Measurements from ENCODE around the gene METTL4.

Gene METTL4

DNA sequence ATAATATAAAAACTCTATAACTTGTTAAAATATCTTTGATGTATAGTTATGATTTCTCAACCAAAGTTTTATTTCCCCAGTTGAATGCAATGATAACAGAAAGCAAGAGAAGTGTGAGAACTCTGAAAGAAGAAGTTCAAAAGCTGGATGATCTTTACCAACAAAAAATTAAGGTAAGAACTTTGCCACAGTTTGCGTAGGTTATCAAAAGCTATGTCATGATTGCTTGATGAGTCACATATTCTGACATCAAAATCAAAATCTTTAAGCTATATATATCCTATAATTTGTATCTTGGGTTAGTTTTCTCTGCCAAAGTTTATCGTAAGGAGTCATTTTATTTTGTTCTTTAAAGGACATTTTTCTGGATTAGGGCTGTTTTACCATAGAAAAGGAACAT, 35.0 kb upstream of the METTL4 start:
- POLR2A ChIA-PET, result interaction anchor here (1.1 kb wide), 1 partner anchor 49 kb away, joined by 3 read pairs; the partner anchor contains the start of gene SMCHD1
- CTCF ChIA-PET, result no interaction called here
- DNase-seq (ENCODE audit: extremely low spot score), result no peak
- TF ChIP-seq, protein P1, sequence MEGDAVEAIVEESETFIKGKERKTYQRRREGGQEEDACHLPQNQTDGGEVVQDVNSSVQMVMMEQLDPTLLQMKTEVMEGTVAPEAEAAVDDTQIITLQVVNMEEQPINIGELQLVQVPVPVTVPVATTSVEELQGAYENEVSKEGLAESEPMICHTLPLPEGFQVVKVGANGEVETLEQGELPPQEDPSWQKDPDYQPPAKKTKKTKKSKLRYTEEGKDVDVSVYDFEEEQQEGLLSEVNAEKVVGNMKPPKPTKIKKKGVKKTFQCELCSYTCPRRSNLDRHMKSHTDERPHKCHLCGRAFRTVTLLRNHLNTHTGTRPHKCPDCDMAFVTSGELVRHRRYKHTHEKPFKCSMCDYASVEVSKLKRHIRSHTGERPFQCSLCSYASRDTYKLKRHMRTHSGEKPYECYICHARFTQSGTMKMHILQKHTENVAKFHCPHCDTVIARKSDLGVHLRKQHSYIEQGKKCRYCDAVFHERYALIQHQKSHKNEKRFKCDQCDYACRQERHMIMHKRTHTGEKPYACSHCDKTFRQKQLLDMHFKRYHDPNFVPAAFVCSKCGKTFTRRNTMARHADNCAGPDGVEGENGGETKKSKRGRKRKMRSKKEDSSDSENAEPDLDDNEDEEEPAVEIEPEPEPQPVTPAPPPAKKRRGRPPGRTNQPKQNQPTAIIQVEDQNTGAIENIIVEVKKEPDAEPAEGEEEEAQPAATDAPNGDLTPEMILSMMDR (IDR thresholded peaks at IDR 0.05; ENCODE audit: control extremely low read depth, extremely low read depth, low read depth, missing control alignments), result no peak

DNA sequence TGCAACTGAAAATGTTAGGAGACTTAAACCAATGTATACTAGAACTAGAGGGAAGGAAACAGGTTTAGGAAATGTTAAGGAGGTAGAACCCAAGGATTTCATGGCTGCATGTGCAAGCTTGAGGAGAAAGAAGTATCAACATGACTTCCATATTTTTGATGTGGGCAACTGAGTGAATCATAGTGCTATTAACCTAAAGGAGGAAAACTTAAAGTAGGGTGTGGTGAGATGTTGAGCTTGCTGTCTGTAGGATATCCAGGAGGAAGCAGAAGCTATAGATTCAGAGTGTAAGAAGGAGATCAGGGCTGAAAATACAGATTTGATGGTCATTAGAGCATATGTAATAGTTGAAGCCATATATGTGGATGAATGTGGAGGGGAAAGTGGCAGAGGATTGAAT, 31.5 kb upstream of the METTL4 start:
- TF ChIP-seq, protein P1 (IDR thresholded peaks at IDR 0.05; ENCODE audit: control extremely low read depth, extremely low read depth, low read depth, missing control alignments), result no peak
- CTCF ChIA-PET, result interaction anchor here (1.6 kb wide), 1 partner anchor 16 kb away, joined by 3 read pairs; no protein-coding TSS in a partner anchor
- DNase-seq (ENCODE audit: extremely low spot score), result no peak
- POLR2A ChIA-PET, result no interaction called here

DNA sequence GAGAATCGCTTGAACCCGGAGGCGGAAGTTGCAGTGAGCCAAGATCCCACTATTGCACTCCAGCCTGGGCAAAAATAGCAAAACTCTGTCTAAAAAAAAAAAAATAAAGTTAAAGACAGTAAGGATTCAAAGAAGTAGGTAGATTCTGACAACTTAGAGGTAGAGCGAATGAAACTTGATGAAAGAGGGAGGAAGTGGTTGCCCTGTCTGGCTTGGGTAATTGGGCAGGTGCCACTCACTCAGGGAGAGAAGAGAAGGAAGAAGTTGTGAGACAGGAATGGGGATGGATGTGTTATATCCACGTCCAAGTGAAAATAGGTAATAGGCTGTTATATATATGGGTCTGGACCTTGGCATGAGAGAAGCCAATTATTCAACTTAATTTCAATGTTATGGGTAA, 26.3 kb upstream of the METTL4 start:
- DNase-seq (ENCODE audit: extremely low spot score), result no peak
- ChIA-PET CTCF (no interaction called here), POLR2A (no interaction called here)
- TF ChIP-seq, protein P1 (IDR thresholded peaks at IDR 0.05; ENCODE audit: control extremely low read depth, extremely low read depth, low read depth, missing control alignments), result no peak

DNA sequence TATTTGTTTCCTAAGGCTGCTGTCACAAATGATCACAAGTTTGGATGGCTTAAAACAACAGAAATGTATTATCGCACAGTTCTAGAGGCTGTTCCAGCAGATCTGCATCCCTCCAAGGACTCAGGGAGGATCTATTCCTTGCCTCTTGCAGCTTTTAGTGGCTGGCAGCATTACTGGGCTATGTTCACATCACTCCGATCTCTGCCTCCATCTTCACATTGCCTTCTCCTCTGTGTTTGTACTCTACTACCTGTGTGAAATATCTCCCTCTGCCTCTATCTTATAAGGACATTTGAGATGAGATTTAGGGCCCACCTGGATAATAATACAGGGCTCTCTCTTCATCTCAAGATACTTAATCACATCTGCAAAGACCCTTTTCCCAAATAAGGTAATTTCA, 19.0 kb upstream of the METTL4 start:
- ChIA-PET POLR2A (no interaction called here), CTCF (interaction anchor here (1.5 to 2.2 kb wide), 2 partner anchors 11 to 16 kb away, joined by 8 to 13 read pairs; no protein-coding TSS in a partner anchor)
- no peak for DNase-seq (ENCODE audit: extremely low spot score)
- TF ChIP-seq, protein P1 (IDR thresholded peaks at IDR 0.05; ENCODE audit: control extremely low read depth, extremely low read depth, low read depth, missing control alignments), result no peak

DNA sequence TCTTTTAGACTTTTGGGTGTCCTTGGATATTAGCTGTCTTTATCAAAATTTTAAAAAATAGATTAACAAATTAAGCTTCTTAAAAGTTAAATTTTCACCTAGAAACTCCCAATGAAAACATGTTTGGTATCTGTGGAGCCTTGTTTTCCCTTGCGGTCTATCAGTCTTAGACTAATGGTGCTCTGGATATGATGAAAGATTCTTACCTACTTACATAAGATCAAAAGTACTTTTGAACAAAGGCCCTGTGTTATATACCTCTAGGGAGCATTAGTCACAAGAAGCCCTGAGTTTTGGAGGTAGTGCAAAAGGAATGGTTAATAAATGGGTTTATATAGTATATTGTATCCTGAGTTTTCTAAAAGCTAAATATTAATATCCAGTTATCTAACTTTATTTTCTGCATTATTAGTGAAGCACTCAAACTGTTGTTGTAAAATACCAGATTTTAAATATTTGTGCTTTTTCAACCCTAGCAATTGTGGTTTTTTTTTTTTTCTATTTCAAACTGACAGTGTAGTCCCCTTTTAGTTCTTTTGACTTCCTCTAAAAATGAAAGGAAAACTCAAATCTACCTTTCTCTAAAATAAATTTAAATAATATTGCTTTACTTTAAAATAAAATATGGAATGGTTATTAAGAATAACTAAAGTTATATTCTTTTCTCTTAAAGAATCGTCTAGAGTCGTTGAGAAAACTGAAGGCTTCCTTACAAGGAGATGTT, 18.2 kb upstream of the METTL4 start:
- ChIA-PET CTCF (interaction anchor here (1.0 to 2.2 kb wide), 3 partner anchors 10 to 23 kb away, joined by 3 to 13 read pairs (median 8); no protein-coding TSS in a partner anchor), POLR2A (no interaction called here)
- no peak for DNase-seq (ENCODE audit: extremely low spot score)
- TF ChIP-seq, protein P1 (IDR thresholded peaks at IDR 0.05; ENCODE audit: control extremely low read depth, extremely low read depth, low read depth, missing control alignments), result no peak

DNA sequence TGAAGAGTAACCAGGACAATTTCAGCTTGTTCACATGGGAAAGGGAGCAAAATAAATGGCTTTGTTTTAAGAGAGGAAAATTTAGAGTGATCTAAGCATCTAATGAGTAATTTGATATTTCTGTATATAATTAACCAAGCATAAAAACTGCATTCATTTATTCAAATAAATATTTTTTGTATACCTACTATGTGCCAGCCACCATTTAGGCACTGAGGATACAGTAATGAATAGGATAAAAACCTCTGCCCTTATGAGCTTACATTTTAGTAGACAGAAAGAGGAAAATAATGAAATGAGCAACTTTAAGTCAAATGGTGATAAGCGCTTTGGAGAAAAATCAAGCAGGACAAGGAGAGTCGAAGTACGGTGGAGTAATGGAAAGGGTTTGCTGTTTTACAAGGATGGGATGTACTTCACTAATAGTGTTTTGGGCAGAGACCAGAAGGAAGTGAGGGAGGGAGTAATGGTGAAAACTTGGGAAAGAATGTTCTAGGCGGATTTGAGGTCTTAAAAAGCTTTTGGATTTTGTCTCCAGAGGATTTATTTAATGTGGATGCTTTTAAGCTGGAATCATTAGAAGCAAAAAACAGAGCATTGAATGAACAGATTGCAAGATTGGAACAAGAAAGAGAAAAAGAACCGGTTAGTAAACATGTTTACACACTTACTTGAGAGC, 17.5 kb upstream of the METTL4 start:
- no peak for DNase-seq (ENCODE audit: extremely low spot score)
- POLR2A ChIA-PET, result no interaction called here
- TF ChIP-seq, protein P1 (IDR thresholded peaks at IDR 0.05; ENCODE audit: control extremely low read depth, extremely low read depth, low read depth, missing control alignments), result no peak
- CTCF ChIA-PET, result interaction anchor here (0.9 to 2.2 kb wide), 4 partner anchors 10 to 22 kb away, joined by 3 to 13 read pairs (median 6); no protein-coding TSS in a partner anchor
